NCI-H510A (cell line): ENCODE results near the gene FGF12.
A peak's percentile ranks its signal among the peaks of the same experiment; 100 is the strongest.

Source experiments
- DNase-seq: peaks from one replicate; lab custom pipeline; 2025; lab: John Stamatoyannopoulos, UW

FGF12 gene

DNA sequence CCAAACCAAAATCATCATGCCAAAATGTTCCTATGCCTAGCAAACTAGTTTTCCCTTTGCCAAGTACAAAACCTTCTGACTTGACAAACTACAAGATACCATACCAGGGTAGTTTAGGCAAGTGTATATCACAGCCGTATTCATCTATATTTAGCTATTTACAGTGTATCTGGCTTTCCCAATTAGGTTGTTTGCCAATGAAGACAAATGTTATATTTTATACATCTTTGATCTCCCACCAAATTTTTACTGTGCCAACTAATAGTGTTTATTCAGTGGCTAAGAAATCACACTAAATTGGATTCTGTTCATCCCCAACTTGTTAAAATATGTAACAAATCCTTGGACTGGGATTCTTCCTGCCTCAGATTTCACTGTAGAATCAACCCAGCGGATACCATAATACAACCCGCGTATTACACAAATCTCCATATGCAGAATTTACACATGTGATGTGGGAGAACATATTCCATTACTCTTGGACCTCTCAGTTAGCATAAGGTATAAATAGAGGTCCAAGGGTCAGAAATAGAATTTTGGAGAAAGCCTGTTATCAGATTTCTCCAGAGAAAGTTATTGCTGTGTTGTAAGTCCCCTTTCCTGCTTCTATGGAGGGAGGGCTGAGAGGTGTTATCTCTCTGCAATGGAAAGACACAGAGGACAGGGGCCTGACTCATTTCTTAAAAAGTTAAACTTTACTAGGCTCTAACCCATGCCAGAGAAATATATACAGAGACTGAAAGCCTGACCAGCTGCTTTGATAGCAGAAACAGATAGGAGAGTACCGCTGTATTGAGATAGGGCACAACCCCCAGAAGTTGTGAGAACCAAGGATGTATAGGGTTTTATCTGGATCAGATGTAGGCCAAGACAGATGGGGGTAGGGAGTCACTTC is 467.0 kb downstream of the FGF12 start:
- DNase-seq, result no peak

DNA sequence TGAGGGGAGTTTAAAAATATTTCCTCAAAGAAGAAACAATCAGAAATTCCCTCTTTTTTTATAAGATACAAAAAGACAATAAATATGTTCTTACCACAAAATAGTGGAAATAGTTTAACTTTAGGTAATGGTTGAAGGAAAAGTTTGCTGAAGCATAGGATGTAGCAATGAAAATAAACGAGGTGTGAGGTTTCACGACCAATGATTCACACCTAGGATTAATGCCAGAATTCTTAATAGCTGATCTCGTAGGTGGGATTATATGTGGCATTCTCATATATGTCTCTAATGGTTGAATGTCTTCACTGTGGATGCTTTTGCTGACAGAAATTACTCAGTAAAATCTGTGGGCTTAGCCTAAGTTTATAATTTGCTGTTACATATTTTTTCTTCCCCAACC is 467.7 kb downstream of the FGF12 start:
- no peak for DNase-seq

DNA sequence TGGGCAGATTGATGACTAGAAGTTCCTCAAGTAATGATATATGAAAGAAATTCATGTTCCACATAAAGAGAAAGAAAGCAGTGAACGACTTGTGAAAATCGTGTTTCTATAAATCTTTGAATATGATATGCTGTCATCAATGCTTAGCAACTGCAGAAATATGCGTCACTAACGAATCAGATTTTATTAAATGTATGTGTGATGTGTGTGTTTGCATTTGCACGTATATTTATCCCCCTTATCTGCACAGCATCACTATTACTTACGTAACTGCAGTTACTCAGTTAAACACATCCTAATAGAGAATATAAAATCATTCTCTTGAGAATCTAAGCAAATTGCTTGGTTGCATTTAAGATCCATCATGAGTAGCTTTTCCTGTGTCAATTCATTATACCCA is 468.6 kb downstream of the FGF12 start:
- DNase-seq, result no peak

DNA sequence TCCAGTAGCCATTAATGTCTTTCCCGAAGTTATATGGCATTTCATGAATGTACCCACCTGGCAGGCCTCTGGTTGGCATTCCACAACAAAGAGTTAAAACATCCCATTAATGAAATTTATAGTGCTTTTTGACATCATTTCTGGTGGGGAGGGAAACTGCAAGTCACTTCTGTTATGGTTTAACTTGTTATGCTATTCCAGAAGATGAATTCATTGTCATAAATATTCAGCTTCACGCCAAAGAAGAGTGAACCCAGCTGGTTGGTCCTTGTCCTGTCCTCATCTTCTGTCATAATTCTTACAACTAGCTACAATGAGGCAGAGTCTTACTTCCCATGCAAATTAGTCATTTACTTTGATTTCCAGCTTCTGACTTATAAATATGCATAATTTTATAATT is 471.5 kb downstream of the FGF12 start:
- no peak for DNase-seq

DNA sequence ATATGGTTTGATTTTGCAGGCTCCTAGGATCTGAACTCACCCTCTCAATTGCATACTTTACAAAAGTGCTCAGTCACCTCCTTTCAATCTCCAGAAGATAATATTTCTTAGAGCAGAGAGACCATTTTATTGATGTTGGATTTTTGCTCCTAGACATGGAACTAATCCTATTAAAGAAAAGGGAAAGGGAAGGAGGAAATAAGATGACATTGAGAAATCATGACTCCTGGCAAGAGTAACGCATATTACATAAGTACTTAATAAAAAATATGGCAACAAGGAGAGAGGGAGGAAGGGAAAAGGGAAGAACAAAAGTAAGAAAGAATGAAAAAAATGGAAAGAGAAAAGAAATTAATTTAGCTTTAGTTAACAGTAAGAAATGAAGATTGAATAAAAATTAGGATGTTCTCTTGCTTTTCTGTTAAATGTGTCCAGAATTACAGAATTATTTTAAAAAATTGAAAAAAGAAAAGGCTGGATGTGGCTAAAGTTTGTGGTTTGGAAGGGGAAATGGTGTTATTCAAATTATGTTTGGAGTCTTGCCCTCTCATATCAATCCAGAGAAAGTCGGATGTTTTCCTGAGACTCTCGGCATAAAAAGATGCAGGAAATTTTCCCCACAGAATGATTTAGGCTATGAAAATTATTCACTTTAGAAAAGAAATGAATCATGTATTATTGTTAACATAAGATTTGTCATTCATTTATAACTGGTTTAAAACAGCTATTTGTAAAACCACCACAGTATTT is 474.0 kb downstream of the FGF12 start:
- no peak for DNase-seq

DNA sequence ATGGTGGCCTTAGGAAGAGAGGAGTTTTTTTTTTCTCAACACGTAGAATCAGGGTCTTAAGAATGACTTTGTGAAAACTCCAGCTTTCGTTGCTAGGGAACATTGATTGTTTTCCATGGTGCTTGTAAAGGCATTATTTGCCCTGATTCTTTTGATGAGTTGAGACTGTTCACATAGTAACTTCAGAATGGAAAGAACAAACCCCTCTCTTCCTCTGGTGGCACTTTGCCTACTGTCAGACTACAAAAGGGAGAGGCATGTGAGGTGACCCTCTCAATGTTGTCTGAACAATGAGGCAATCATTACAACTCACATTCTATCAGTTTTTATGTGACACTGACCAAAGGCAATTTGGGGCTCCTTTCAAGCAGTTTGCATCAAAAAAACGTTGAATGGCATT is 477.8 kb downstream of the FGF12 start:
- DNase-seq, result no peak

DNA sequence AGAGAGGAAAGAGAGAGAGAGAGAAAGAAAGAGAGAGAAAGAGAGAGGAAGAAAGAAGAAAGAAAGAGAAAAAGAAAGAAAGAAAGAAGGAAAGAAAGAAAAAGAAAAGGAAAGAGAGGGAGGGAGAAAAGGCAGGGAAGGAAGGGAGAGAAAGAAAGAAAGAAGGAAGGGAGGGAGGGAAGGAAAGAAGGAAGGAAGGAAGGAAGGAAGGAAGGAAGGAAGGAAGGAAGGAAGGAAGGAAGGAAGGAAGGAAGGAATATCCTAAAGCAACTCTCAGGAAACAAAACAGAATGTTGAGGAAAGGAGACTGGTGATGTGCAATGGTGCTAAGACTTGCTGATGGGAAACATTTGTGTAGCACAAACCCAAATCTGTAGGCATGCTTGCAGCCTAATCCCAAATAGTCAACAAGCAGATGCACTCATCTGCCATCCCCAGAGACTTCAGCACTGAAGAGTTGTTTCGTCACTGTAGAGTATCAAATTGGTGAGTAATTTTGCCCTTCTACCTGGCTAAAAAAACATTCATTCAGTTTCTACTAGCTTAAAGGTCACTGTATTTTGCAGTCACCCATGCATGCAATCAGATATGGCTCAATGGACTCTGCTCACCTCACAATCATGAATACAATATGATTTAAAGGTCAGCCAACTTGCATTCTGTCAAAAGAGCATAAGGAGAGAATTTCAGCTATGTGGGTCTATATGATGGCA is 480.3 kb downstream of the FGF12 start:
- no peak for DNase-seq

DNA sequence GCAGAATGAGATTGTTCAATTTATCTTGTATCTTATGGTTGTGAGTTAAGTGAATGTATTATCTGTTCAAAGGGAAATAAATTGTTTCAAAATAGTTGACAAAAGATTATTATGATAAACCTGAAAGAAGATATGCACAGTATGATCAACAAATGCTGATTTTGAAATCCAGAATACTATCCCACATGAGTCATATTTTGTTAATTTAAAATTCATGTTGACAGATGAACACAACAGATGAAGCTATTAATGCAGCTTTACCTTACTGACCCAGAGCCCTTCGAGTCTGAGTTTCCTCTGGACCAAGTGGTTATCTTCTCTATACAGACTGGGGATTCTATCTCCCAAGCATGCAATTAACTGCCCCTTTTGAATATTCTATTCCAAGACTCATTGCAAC is 482.8 kb downstream of the FGF12 start:
- no peak for DNase-seq

DNA sequence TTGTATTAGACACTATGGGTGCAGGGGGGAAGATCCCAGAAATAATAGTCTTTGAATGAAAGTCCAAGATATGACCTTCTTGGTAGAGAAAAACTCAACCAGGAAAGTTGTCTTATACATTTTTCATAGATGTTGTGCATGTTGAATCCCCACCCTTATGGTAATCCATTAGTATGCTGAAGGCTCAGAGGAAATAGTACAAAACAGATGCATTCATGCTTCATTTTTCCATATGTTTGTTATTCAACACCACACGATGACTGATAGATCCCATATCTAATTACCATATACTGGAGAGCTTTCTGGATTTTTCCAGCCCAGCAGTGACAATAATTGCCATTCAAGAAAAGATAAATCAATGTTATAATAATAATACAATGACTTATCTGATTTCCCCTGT is 487.4 kb downstream of the FGF12 start:
- DNase-seq, result no peak

DNA sequence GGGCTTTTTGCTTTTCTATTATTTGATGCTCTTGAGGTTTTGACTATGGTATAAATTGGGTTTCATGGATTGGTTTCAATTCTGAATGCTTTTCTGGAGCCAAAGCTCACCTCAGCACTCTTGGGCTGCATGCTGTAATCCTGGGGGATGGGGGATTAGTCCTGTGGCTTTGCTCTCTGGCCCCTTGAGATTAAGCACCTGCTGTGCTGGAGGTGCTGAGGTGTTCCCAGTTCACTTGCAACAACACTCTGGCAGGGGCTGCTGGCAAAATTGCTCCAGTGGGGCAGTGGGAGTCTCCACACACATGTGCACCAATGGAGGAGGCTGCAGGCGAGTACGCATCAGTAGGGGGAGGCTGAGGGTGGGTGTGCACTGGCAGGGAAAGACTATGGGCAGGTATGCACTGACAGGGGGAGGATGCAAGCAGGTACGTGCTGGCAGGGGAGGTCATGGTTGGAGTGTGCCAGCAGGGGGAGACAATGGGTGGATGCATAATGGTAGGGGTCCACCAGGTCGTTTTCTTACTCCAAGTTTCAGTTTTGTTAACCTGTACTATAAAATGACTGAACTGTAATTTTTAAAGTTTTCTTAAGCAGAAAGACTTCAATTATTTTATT is 489.2 kb downstream of the FGF12 start:
- DNase-seq, result no peak

DNA sequence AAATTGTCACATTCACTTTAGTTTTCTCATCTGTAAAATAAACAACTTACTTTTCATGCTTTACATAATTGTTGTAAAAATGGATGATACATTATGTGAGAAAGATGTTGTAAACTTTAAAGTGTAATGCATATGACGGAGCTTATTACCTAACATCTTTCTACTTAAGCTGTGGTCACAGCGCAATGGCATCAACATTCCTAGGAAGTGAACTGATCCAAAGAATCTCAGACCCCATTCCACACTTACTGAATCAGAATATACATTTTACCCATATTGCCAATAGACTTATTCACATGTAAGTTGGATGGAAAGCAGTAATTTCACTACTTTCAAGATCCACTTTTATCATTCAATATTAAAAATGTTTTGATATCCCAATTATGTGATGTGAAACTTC is 497.5 kb downstream of the FGF12 start:
- no peak for DNase-seq

DNA sequence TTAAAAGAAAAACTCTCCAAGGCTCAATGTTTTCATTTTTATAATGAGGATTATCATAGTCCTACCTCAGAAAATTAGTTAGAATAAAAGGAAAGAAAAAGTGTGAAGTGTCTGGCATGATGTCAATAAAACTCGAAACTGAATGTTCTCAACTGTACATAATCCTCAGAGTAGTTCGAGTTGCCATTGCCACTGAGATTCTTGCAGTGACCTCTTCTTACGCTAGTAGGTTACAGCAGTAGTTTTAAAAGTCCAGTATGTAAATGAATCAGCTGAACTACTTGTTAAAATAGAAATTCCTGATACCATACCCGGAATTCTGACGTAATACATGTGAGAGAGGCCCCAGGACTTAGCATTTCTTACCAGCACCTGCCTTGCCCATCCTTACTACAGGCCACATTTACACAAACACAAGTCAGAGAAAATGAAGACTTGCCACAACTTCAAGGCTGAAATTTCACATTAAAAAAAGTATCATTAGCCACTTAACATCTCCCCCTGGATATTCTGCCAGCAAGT is 502.6 kb downstream of the FGF12 start:
- DNase-seq, result no peak

DNA sequence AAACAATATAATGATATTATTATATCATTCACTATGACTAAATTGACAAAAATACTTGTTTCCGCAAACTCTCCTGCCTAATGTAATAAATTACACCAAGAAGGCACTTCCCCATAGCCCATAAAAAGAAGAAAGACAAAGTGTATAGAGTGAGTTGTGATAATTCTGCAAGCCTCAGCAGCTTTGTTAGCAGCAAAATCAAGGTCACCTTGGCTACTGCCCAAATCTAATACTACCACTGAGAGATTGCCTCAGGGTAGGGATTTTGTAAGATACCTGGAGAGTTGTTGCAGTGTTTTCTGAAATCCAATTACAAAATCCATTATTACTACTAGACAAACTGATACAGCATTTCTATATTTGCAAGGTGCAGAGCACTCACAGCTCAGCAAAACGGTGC is 503.5 kb downstream of the FGF12 start:
- no peak for DNase-seq

DNA sequence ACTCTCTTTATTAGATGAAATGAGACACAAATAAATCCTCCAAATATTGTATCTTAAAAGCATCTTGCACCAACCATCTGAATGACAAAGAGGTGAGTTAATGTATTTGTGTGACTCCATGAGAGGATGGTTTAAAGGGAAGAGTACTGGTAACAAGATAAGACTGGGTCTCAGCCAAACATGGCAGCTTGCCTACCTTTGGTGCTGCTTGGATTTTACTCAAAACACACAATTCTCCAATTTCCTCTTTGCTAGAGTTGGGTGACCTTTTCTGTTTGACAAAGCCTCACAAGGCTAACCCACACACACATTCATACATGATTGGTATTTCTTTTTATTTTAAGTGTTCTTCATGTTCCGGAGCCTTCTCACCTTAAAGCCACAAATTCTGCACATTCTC is 506.4 kb downstream of the FGF12 start:
- no peak for DNase-seq

DNA sequence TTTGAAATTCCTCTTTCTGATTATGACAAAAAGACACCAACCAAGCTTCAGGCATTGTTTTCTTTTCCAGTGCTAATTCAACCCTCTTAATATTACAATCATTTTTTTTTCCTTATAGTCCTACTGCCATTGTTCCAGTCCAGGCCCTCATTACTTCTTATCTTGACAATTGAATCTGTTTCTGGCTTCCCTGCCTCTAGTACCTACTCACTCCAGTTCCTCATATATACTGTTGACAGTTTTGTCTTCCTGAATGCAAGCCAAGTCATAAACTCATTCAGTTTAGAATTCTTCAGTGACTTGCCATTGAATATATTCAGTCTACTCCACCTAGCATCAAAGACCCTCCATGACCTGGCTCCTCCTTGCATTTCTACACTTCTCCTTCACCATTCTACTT is 507.4 kb downstream of the FGF12 start:
- DNase-seq, result no peak

DNA sequence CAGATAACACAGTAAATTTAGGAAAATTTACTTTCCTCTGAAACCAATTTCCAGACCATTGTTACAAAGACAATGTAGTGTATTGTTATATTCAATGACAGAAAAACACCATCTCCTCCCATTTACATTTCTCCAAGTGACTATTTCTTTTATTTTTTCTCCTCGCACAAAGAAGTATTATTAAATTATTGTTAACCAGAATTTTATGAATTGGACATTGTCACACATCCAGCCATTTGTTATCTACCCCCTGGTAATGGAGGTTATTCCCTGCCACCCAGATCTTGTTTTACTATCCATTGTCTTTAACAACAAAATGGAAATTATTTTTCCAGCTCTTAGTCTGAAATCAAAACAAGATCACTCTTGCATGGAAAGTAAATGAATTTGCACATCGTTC is 511.3 kb downstream of the FGF12 start:
- no peak for DNase-seq

DNA sequence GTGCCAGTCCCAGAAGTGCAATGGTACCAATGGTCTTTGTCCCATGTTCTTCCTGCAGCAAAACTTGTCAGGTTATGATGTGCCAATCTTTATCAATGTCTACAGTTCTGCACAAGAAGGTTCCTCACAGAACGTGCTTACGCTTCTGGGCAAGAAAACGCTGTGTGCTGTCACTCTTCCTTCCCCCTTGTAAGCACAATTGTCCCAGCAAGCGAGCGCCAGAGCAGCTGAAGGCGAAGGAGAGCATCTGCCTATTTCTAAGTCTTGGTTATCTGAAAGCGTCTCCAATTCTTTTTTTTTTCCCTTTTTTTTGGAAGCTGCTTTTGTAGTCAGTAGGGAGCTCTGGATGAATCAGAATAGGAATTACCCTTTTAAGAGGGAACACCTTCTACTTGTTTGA is 514.4 kb downstream of the FGF12 start:
- DNase-seq, result no peak

DNA sequence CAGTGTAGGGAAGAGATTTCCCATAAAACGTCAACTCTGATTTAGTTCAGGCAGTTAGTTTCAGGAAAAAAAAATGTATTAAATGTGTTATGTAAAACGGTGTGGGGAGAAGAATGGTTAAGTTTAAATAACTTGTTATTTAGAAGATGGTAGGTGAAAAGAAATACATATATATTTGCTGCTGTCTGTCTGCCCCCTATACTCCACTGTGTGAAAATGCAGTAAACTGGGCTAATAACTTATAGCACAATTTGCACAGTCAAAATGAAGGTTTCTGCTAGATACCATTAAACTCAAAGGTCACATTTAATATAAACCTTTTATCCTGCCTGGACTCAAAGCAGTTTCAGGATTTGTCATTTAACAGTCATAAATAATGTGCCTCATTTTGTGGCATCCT is 515.0 kb downstream of the FGF12 start:
- no peak for DNase-seq

DNA sequence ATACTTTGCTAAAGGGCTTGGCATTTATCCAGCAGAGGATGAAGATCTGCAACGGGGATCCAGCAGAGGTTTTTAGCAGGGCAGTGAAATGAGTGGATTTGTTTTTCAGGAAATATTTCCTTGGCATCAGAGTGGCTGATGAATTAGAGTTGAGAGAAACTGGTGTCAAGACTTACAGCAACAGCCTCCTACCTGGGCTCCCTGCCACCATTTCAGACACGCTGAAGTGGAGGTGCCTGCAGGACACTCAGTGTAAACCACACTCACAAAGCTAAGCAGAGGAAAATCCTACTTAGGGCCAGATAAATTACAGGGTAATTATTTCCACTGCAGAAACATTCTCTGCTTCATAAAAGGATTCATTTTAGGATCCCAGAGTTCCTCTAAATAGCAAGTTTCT is 519.7 kb downstream of the FGF12 start:
- peak; percentile 32 for DNase-seq

DNA sequence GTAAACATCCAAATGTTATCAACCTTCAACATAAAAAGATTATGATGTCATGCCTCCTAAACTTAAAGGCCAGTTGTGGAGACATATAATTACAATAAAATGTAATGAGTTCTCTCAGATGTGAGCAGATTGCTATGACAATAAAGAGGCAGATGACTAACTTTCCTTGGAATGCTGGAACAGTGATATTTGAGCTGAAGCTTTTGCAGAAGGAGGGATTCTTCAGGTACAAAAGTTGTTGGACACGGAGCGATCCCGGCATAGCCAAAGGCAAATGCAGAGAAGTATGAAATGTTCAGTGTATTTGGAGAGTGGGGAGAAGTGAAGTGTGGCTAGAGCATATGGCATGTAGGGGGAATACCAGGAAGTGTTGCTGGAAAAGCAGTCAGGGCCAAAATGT is 520.1 kb downstream of the FGF12 start:
- DNase-seq, result no peak

DNA sequence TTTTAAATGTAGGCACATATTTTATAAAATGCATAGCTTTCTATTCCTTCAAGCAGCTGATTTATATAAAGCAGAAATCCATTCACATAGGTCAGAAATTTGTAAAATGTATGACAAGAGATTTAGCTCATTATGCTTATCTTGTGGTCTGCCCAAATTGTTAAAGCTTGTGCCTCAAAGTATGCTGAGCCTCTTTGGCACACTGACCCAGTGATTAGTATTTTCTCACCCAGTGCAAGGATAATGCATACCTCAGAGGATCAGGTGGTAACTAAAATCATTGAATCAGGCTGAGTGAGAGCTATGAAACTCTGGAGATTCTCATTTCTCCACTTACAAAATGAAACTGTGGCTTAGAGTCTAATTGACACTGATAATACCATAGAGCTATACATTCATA is 533.3 kb downstream of the FGF12 start:
- DNase-seq, result no peak

DNA sequence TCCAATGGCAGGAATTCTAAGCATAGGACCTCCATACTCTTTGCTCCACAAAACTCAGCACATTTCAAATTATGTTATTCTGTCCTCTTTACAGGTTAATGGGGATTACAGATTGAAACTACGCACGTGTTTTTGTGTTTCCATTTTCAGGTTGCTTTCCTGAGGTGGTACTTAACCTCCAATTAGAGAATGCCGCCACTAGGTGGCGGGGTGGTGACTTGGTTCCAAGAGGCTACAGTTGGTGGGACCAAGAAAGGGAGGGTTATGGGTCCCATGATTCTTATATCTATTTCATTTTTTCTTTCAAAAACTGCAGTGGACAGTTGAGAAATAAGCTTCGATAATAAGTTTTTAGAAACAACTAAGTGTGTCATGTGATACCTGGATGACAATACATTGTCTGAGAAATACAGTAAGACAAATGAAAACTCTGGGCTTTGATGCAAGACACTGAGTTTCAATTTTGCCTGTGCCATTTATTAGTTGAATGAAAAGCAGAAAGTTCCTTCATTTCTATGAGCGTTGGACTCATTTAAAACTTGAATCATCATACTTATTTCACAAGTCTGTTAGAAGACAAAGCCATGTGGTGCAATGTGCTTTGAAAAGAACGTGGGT is 539.0 kb downstream of the FGF12 start:
- no peak for DNase-seq
